Measurements from ENCODE around the gene EIF1B.

GRCh38 chr3:40321818-40322217, 12.3 kb downstream of the EIF1B start:
- TF ChIP-seq CTCF (IDR thresholded peaks at IDR 0.05; ENCODE audit: insufficient read depth, low read length) (no peak), POLR2AphosphoS5 (IDR thresholded peaks at IDR 0.05; ENCODE audit: low read depth) (no peak), SPI1 (IDR thresholded peaks at IDR 0.05; ENCODE audit: borderline replicate concordance, low read depth) (no peak), REST (IDR thresholded peaks at IDR 0.05; ENCODE audit: insufficient replicate concordance, low read depth) (no peak)

All from HL-60 (cell line).